ENCODE results near the gene CCER1. TPM values are rescaled to one million over a fixed set of nuclear protein-coding genes. Genes with fewer than 3 reads are reported as not detected.
"Not testable (repeated sequence)": the region's sequence is repeated elsewhere in the genome, so short reads cannot be mapped to it uniquely, and the experiment has no call there.

CCER1 gene
- polyA plus RNA-seq (ENCODE audit: insufficient read length in 12 of 12) = not detected
- long read RNA-seq, donor 1 = 0 reads
- long read RNA-seq, donor 2 = 0 reads
- long read RNA-seq, donor 3, partial matches to known transcripts = 0 of 1 reads
- long read RNA-seq, donor 3, other reads (novel, unspliced or antisense) = 0 of 1 reads
- long read RNA-seq, donor 4 = 0 reads
- long read RNA-seq, donor 5 = 0 reads
- long read RNA-seq, donor 6 = 0 reads
- long read RNA-seq, donor 7 = 0 reads
- long read RNA-seq, donor 8 = 0 reads
- long read RNA-seq, donor 9 = 0 reads
- long read RNA-seq, donor 10 = 0 reads
- long read RNA-seq, donor 11 = 0 reads

DNA sequence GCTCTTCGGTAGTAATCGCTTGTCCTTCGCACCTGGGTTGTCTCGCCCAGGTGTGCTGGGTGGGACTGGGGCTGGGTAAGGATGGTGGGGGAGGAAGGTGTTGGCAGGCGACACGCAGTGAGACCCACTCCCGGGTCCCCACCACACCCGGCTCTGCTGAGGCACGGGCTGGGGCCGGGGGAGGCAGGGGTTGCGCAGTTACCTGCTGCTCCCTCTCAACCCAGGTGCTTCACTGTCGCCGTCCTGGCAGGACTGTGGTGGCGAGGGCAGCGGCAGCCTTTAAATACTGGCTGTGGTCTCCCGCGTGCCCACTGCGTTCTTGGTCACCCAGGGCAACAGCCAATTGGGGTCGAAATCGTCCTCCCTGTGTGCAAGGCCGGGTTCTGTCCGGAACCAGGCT is at the start of gene CCER1:
TSS of gene CCER1 (minus strand) at position 256 of the 400 bp plus-strand sequence. CDS start 434 bp downstream, outside the sequence.
- no peak for DNase-seq

DNA sequence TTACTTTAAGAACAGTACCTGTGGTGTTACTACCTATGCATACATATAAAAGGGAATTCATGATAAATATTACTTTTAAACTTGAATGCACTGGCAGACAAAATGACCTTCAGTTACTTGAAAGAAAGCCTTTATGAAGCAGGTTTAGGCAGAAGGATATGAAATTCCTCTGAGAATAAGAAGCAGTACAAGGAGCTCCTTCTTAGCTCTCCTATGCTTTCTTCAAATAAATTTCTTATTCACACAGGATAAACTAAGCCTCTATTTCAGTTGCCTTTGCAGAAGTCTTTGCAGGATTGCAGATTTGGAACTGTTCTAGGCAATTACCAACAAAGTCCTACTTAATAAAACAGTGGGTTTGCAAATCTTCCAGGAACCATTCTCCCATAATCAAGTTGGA is 48.8 kb upstream of the CCER1 start:
- DNase-seq = no peak

- DNase-seq = no peak
Measured at GRCh38 chr12:91001306-91001705, 46.3 kb upstream of the CCER1 start.

DNA sequence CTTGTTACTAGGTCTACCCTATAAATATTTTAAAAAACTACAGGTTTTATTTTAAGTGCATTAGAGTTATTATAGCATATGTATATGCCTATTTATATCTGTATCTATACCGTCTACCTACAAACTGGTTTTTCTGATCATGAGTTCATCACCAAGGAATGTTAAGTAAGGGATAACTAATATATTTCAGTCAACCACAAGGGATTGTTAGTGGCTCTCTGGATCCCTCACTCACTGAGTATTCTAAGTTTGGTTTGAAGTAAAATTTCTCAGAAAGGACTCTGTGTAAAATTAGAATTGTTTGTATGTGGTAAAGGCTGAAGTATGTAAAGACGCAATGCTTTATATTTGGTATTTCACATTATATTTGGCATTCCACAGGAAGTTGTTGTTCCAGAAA is 45.0 kb upstream of the CCER1 start:
- no peak for DNase-seq

DNA sequence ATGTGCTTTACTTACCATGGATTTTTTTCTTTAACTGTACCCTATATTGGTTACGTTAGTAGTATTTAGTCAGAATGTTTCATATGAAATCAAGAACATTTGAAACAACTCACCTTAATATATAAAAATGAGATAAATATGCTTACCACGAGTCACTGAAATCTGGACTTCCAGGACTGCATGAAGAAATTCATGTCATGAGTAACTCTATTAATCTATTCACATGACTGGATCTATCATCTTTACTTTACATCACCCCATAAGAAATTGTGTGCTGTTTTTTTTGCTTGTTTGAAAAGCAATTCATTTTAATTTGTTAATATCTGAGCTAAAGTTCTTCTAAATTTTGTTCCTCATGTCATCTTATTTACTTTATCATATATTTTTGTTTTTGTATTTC is 44.6 kb upstream of the CCER1 start:
- DNase-seq = no peak

DNA sequence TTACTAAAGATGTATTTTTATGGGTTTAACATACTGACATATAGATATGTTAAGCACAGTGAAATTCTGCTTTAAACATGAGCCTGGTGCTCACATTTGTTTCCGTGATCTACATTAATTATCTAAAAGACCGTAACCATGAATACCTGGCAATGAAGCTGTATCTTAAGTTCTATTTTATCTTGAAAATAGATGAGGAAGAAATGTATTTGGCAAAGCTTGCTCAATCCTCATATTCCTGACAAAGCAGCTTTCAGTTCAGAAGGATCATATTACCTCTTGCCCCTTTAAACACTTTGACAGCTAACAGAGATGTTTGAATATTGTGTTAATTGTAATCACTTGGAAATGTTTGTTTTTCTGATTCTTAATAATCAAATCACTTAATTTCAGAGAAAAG is 40.0 kb upstream of the CCER1 start:
- DNase-seq = no peak

DNA sequence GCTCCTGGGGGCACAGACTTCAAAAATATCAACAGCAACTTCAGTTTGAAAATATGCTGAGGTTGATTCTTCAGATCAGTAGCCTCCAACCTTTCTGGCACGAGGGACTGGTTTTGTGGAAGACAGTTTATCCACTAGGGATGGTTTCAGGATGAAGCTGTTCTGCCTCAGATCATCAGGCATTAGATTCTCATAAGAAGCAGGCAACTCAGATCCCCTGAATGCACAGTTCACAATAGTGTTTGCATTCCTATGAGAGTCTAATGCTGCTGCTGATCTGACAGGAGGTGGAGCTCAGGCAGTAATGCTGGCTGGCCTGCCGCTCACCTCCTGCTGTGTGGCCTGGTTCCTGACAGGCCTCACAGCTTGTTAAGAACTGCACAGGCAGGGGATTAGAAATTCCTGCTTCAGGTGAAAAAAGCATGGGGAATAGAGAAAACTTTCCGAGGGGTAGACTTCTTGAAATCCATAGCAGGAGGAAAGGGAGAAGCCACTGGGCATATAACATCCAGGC is 37.0 kb upstream of the CCER1 start:
- no peak for DNase-seq

DNA sequence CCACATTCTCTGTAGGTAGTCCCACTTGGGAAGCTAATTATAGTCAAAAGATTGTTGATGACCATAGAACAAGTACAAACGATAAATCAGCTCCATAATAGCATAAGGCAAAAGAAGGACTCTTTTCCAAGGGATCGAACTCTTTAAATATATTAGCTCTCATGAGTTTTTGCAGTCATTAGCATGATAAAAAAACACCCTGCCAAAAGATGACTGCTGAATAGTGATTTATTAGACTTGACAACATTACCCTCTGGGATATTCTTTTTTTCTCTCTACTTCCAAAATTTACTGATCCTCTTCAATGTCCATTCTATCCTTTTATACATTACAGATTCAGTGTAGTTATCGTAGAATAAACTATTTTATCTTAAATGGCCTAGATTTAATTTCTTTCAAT is 35.6 kb upstream of the CCER1 start:
- DNase-seq = no peak

- peak; percentile 80 for DNase-seq
Measured at GRCh38 chr12:90989686-90990111, 34.7 kb upstream of the CCER1 start.

GRCh38 chr12:90987520-90987919 is 32.5 kb upstream of the CCER1 start:
- DNase-seq = no peak

DNA sequence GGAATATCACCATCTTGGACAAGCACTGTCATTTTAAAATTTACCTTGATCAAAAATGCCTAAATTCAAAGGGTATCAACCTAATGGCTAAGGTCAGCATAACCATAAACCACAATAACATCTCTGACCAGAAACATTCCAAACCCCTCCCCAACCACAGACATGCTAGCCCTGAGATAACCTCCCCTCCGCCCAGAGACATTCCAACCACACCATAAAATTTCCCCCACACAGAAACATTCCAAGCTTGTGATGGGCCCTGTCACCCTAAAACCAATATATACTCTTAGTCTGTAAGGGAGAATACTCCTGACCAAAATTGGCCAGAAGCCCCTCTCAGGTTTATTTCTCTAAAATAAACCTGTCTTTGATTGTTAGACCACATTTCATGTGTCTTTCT is 32.1 kb upstream of the CCER1 start:
- DNase-seq = no peak

GRCh38 chr12:90985331-90985730 is 30.4 kb upstream of the CCER1 start:
- not testable (repeated sequence) for DNase-seq

- DNase-seq = no peak
Measured at GRCh38 chr12:90984114-90984513, 29.1 kb upstream of the CCER1 start.

GRCh38 chr12:90982170-90982569 is 27.2 kb upstream of the CCER1 start:
- no peak for DNase-seq

DNA sequence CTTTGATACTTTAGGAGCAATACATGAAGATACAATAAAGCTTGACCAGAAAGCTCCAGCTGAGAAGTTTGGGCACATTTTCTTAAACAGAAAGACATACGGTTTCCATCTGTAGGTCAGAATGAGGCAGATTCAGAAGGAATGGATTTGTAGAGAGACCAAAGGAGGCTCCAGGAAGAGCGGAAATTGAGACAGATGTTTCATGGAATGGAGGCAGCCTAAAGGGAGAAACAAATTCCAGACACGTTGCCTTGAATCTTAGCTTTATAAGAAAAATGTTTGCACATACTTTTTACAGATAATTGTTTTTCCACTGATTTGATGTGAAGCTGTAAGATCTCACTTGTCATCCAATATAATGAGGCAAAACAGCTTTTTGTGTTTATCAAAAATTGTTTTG is 25.0 kb upstream of the CCER1 start:
- peak; percentile 82 for DNase-seq

DNA sequence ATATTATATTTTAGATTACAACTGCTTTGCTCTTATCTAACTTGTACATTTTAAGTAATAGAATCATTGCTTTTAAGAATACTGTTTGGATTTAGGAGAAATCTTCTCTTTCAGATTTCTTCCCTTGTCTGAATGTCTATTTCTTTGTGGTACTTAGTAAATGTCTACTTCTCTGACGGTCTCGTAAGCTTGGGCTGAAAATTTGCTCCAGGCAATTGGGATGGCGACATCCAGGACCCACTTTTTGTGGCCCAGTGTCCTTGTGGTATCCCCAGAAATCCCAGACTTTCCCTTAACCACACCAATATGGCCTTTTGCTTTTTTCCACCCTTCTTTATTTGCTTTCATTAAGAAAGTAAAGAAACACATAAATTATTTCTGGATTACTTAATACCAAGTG is 24.0 kb upstream of the CCER1 start:
- no peak for DNase-seq

GRCh38 chr12:90978117-90978770 is 23.3 kb upstream of the CCER1 start:
- DNase-seq = peak; percentile 73

- DNase-seq = no peak
Measured at GRCh38 chr12:90977224-90977623, 22.2 kb upstream of the CCER1 start.

DNA sequence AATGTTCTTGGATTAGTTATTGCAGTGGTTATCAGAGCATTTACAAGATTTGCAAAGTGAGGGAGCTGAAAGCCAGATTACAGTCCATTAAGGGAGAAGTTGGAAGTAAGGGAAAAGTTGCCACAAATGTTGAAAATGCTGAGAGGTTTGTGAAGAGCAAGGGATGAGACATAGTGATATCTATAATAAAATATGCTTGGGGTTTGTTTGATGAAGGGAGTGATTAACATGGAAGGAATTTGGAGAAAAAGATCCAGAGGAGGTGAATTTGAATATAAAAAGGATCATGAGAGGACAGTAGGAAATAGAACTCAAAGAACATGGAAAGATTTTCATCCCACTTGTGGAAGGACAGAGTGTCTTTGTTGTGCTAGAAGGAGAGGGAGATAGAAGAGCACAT is 19.3 kb upstream of the CCER1 start:
- no peak for DNase-seq

GRCh38 chr12:90972226-90972625 is 17.2 kb upstream of the CCER1 start:
- no peak for DNase-seq

- DNase-seq = no peak
Measured at GRCh38 chr12:90970911-90971310, 15.9 kb upstream of the CCER1 start.

DNA sequence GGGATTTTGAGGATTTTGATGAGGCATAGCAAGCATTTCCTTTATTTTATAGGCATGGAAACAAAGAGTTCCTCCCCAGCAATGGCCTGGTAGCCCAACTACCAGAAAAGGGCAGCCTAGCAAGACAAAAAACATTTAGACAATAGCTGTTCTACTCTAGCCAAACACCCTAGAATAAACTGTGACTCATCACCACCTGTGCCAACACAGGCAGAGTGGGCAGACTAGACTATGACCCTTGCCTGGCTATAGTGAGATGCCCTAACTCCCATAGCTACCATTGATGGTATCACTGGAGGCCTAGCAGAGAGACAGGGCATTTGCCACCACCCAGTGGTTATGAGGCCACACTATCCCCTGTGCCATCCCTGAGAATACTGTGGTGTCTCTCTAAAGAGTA is 15.5 kb upstream of the CCER1 start:
- no peak for DNase-seq

- DNase-seq = no peak
Measured at GRCh38 chr12:90969851-90970250, 14.9 kb upstream of the CCER1 start.

DNA sequence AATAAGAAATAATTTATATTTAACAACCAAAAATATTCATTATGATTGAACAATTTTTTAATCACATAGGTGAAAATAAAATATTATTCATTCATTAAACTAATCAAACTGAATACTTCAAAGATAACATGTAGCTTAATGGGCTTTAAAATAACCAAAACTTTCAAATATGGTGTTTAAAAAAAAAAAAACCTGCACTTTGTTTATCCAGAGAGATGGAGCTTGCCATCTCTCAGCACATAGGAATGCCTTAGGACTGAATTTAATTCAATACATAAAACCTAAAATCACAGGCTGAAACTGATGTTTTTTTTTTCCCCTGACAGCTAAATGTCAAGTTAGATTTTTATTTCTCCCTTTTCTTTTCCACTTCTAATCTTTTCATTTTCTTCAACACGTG is 14.4 kb upstream of the CCER1 start:
- DNase-seq = no peak
